ENCODE measurements around the gene GRIA4.

DNA sequence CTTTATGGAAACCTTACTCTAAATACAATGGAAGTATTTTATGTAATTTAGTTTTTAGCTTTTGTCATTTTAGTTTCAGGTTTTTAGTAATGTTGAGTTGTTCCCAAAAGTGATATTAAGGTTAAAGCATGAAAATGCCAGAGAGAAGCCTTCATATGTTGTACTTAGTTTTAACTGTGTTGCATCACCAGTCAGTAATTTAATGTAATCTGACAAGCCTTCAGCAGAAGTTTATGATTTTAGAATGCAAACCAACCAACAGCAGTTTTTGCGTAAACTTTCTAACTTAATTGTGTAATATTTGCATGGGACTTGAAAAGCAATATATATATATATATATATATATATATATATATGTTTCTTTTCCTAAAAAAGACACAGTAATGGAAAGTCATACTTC, 301.6 kb downstream of the GRIA4 start:
- TF ChIP-seq, protein P1, sequence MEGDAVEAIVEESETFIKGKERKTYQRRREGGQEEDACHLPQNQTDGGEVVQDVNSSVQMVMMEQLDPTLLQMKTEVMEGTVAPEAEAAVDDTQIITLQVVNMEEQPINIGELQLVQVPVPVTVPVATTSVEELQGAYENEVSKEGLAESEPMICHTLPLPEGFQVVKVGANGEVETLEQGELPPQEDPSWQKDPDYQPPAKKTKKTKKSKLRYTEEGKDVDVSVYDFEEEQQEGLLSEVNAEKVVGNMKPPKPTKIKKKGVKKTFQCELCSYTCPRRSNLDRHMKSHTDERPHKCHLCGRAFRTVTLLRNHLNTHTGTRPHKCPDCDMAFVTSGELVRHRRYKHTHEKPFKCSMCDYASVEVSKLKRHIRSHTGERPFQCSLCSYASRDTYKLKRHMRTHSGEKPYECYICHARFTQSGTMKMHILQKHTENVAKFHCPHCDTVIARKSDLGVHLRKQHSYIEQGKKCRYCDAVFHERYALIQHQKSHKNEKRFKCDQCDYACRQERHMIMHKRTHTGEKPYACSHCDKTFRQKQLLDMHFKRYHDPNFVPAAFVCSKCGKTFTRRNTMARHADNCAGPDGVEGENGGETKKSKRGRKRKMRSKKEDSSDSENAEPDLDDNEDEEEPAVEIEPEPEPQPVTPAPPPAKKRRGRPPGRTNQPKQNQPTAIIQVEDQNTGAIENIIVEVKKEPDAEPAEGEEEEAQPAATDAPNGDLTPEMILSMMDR (IDR thresholded peaks at IDR 0.05): no peak
- TF ChIP-seq POLR2A (IDR thresholded peaks at IDR 0.05): no peak

Measured in uterus (tissue), 2 donors.